ENCODE measurements around the gene DDX1.
A peak's percentile ranks its signal among the peaks of the same experiment; 100 is the strongest.

The DDX1 gene

DNA sequence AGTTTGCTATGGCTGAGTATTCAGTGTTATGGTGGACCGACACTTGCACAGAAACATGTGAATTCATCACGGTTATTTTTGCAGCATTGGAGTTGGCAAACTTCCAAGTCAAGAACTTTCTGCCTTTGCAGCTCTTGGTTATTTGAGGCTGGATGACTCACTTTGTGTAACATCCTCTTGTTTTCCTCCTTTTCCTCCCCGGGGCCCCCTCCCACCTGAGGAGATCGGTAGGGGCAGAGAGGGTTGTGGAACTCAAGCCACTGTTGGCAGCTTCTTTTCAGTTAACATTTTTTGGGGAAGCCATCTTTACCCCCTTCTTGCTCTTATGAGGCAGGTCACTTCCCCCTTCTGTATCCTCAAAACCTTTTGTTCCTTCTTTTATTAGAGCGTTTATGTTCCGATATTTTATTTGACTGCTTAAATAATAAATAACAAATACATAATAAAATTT is 48.6 kb downstream of the DDX1 start:
- H3K4me2 ChIP-seq (ENCODE audit: low read depth, low read length, poor library complexity, severe bottlenecking) = peak overlapping the region; percentile 48
- no peaks in the 10 kb centered on the region for H3K79me2 ChIP-seq (ENCODE audit: insufficient read depth, low read length)
- no peak overlapping the region for H3K9ac ChIP-seq (ENCODE audit: low read depth, low read length, poor library complexity, severe bottlenecking)
- no peaks in the 10 kb centered on the region for H3F3A ChIP-seq (ENCODE audit: low read depth)
- no peaks in the 10 kb centered on the region for H3K9me2 ChIP-seq (replicated peaks; ENCODE audit: low read depth, low read length)
- no peak for TF ChIP-seq EZH2phosphoT487 (IDR thresholded peaks at IDR 0.05; ENCODE audit: borderline replicate concordance)
- no peak for TF ChIP-seq CTCF (conservative IDR thresholded peaks at IDR 0.05; ENCODE audit: low read length)
- no peaks in the 10 kb centered on the region for H4K20me1 ChIP-seq (ENCODE audit: insufficient read depth, low read length, poor library complexity, severe bottlenecking)
- H3K4me3 ChIP-seq (ENCODE audit: low read length, poor library complexity, severe bottlenecking) = no peak overlapping the region
- no peaks in the 10 kb centered on the region for H3K9me3 ChIP-seq (ENCODE audit: insufficient read depth, low read depth, low read length)
- H2AFZ ChIP-seq (ENCODE audit: low read length) = no peak overlapping the region
- peaks cover 7% of the 10 kb centered on the region; the same call in 1 of the 2 replicates for H3K36me3 ChIP-seq (ENCODE audit: insufficient read depth, low read length)
- H3K4me1 ChIP-seq (ENCODE audit: insufficient read depth, low read length, poor library complexity, severe bottlenecking) = peaks cover 11% of the 10 kb centered on the region
- no peaks in the 10 kb centered on the region for H3K27me3 ChIP-seq (ENCODE audit: insufficient read depth, low read length, poor library complexity, severe bottlenecking)

DNA sequence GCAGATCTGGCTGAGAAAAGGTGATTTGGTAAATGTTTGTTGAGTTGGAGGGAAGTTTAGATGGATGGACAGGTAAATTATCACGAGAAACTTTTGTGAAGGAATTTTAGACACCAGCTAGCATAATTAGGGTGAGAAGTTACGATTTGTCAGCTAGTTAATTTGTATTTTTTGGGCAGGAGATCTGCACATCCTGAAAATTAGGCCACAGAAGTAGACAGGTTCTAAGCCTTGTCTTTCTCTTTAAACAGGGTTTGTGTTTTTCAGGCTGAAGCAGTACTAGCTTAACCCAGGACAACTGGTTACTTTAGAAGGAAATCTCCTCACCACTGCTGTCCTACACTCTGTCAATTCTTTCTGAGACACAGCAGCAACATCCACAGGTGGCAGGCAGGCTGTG is 49.1 kb downstream of the DDX1 start:
- H3F3A ChIP-seq (ENCODE audit: low read depth) = no peaks in the 10 kb centered on the region
- H3K4me1 ChIP-seq (ENCODE audit: insufficient read depth, low read length, poor library complexity, severe bottlenecking) = peaks cover 11% of the 10 kb centered on the region
- H3K9me2 ChIP-seq (replicated peaks; ENCODE audit: low read depth, low read length) = no peaks in the 10 kb centered on the region
- no peak overlapping the region for H3K4me2 ChIP-seq (ENCODE audit: low read depth, low read length, poor library complexity, severe bottlenecking)
- H2AFZ ChIP-seq (ENCODE audit: low read length) = no peak overlapping the region
- H3K4me3 ChIP-seq (ENCODE audit: low read length, poor library complexity, severe bottlenecking) = no peak overlapping the region
- H3K9me3 ChIP-seq (ENCODE audit: insufficient read depth, low read depth, low read length) = no peaks in the 10 kb centered on the region
- no peaks in the 10 kb centered on the region for H3K79me2 ChIP-seq (ENCODE audit: insufficient read depth, low read length)
- H4K20me1 ChIP-seq (ENCODE audit: insufficient read depth, low read length, poor library complexity, severe bottlenecking) = no peaks in the 10 kb centered on the region
- no peaks in the 10 kb centered on the region for H3K27me3 ChIP-seq (ENCODE audit: insufficient read depth, low read length, poor library complexity, severe bottlenecking)
- no peak for TF ChIP-seq EZH2phosphoT487 (IDR thresholded peaks at IDR 0.05; ENCODE audit: borderline replicate concordance)
- no peak for TF ChIP-seq CTCF (conservative IDR thresholded peaks at IDR 0.05; ENCODE audit: low read length)
- H3K36me3 ChIP-seq (ENCODE audit: insufficient read depth, low read length) = peaks cover 2% of the 10 kb centered on the region; the same call in 1 of the 2 replicates
- H3K9ac ChIP-seq (ENCODE audit: low read depth, low read length, poor library complexity, severe bottlenecking) = no peak overlapping the region

GRCh38 chr2:15641530-15641982 is 49.9 kb downstream of the DDX1 start:
- Histone ChIP-seq H2AFZ (ENCODE audit: low read length) (no peak overlapping the region), H3K9me2 (replicated peaks; ENCODE audit: low read depth, low read length) (no peaks in the 10 kb centered on the region), H3K4me2 (ENCODE audit: low read depth, low read length, poor library complexity, severe bottlenecking) (no peak overlapping the region), H3K36me3 (ENCODE audit: insufficient read depth, low read length) (no peaks in the 10 kb centered on the region), H3K9ac (ENCODE audit: low read depth, low read length, poor library complexity, severe bottlenecking) (no peak overlapping the region), H3K27me3 (ENCODE audit: insufficient read depth, low read length, poor library complexity, severe bottlenecking) (no peaks in the 10 kb centered on the region), H3K9me3 (ENCODE audit: insufficient read depth, low read depth, low read length) (no peaks in the 10 kb centered on the region), H3F3A (ENCODE audit: low read depth) (no peaks in the 10 kb centered on the region), H3K4me1 (ENCODE audit: insufficient read depth, low read length, poor library complexity, severe bottlenecking) (peaks cover 11% of the 10 kb centered on the region), H4K20me1 (ENCODE audit: insufficient read depth, low read length, poor library complexity, severe bottlenecking) (no peaks in the 10 kb centered on the region), H3K4me3 (ENCODE audit: low read length, poor library complexity, severe bottlenecking) (no peak overlapping the region), H3K79me2 (ENCODE audit: insufficient read depth, low read length) (no peaks in the 10 kb centered on the region)
- no peak for TF ChIP-seq EZH2phosphoT487 (IDR thresholded peaks at IDR 0.05; ENCODE audit: borderline replicate concordance)
- TF ChIP-seq CTCF (conservative IDR thresholded peaks at IDR 0.05; ENCODE audit: low read length) = no peak

Measured in Loucy (cell line).